ENCODE results near the gene ZBTB17.

The ZBTB17 gene

GRCh38 chr1:15992582-15993500, 16.9 kb upstream of the ZBTB17 start:
- no peaks in the 10 kb centered on the region for H3K27me3 ChIP-seq (ENCODE audit: insufficient read depth, insufficient read length)
- no peaks in the 10 kb centered on the region for H3K9me3 ChIP-seq (ENCODE audit: insufficient read depth, low read length)
- H3K36me3 ChIP-seq (ENCODE audit: insufficient read depth, insufficient read length, low read length), result no peaks in the 10 kb centered on the region
- H3K9ac ChIP-seq (ENCODE audit: insufficient read length, low read depth), result no peak overlapping the region
- H3K4me1 ChIP-seq (ENCODE audit: insufficient read depth, insufficient read length), result no peaks in the 10 kb centered on the region
- no peak overlapping the region for H3K4me3 ChIP-seq (ENCODE audit: insufficient read length, low read depth)
- DNase-seq (ENCODE audit: low read depth, low spot score), result no peak
- TF ChIP-seq SUZ12 (IDR thresholded peaks at IDR 0.05; ENCODE audit: extremely low read depth, insufficient read depth, insufficient read length) (no peak), ZNF274 (IDR thresholded peaks at IDR 0.05; ENCODE audit: low read depth, low read length) (no peak), YY1 (IDR thresholded peaks at IDR 0.05; ENCODE audit: insufficient read depth, insufficient read length) (no peak)

- no peak for DNase-seq (ENCODE audit: low read depth, low spot score)
- no peaks in the 10 kb centered on the region for H3K27me3 ChIP-seq (ENCODE audit: insufficient read depth, insufficient read length)
- no peaks in the 10 kb centered on the region for H3K36me3 ChIP-seq (ENCODE audit: insufficient read depth, insufficient read length, low read length)
- no peaks in the 10 kb centered on the region for H3K4me1 ChIP-seq (ENCODE audit: insufficient read depth, insufficient read length)
- no peak overlapping the region for H3K9ac ChIP-seq (ENCODE audit: insufficient read length, low read depth)
- H3K4me3 ChIP-seq (ENCODE audit: insufficient read length, low read depth), result no peak overlapping the region
- no peak for TF ChIP-seq SUZ12 (IDR thresholded peaks at IDR 0.05; ENCODE audit: extremely low read depth, insufficient read depth, insufficient read length)
- no peak for TF ChIP-seq YY1 (IDR thresholded peaks at IDR 0.05; ENCODE audit: insufficient read depth, insufficient read length)
- no peak for TF ChIP-seq ZNF274 (IDR thresholded peaks at IDR 0.05; ENCODE audit: low read depth, low read length)
- no peaks in the 10 kb centered on the region for H3K9me3 ChIP-seq (ENCODE audit: insufficient read depth, low read length)
Observed at GRCh38 chr1:15992187-15992553, 16.3 kb upstream of the ZBTB17 start.

- Histone ChIP-seq H3K4me1 (ENCODE audit: insufficient read depth, insufficient read length) (no peaks in the 10 kb centered on the region), H3K9me3 (ENCODE audit: insufficient read depth, low read length) (no peaks in the 10 kb centered on the region), H3K9ac (ENCODE audit: insufficient read length, low read depth) (no peak overlapping the region), H3K36me3 (ENCODE audit: insufficient read depth, insufficient read length, low read length) (no peaks in the 10 kb centered on the region), H3K4me3 (ENCODE audit: insufficient read length, low read depth) (no peak overlapping the region), H3K27me3 (ENCODE audit: insufficient read depth, insufficient read length) (no peaks in the 10 kb centered on the region)
- no peak for TF ChIP-seq SUZ12 (IDR thresholded peaks at IDR 0.05; ENCODE audit: extremely low read depth, insufficient read depth, insufficient read length)
- DNase-seq (ENCODE audit: low read depth, low spot score), result no peak
Observed at GRCh38 chr1:15991427-15992186, 15.7 kb upstream of the ZBTB17 start.

- no peak for TF ChIP-seq YY1 (IDR thresholded peaks at IDR 0.05; ENCODE audit: insufficient read depth, insufficient read length)
- TF ChIP-seq SUZ12 (IDR thresholded peaks at IDR 0.05; ENCODE audit: extremely low read depth, insufficient read depth, insufficient read length), result no peak
- no peak for TF ChIP-seq ZNF274 (IDR thresholded peaks at IDR 0.05; ENCODE audit: low read depth, low read length)
- no peak overlapping the region for H3K9ac ChIP-seq (ENCODE audit: insufficient read length, low read depth)
- H3K27me3 ChIP-seq (ENCODE audit: insufficient read depth, insufficient read length), result no peaks in the 10 kb centered on the region
- no peaks in the 10 kb centered on the region for H3K9me3 ChIP-seq (ENCODE audit: insufficient read depth, low read length)
- no peaks in the 10 kb centered on the region for H3K4me1 ChIP-seq (ENCODE audit: insufficient read depth, insufficient read length)
- H3K4me3 ChIP-seq (ENCODE audit: insufficient read length, low read depth), result no peak overlapping the region
- DNase-seq (ENCODE audit: low read depth, low spot score), result no peak
- no peaks in the 10 kb centered on the region for H3K36me3 ChIP-seq (ENCODE audit: insufficient read depth, insufficient read length, low read length)
Observed at GRCh38 chr1:15989776-15990175, 13.9 kb upstream of the ZBTB17 start.

GRCh38 chr1:15988856-15989736, 13.2 kb upstream of the ZBTB17 start:
- TF ChIP-seq SUZ12 (IDR thresholded peaks at IDR 0.05; ENCODE audit: extremely low read depth, insufficient read depth, insufficient read length) (no peak), YY1 (IDR thresholded peaks at IDR 0.05; ENCODE audit: insufficient read depth, insufficient read length) (no peak), ZNF274 (IDR thresholded peaks at IDR 0.05; ENCODE audit: low read depth, low read length) (no peak)
- no peak overlapping the region for H3K9ac ChIP-seq (ENCODE audit: insufficient read length, low read depth)

GRCh38 chr1:15985611-15986297, 9.9 kb upstream of the ZBTB17 start:
- no peak overlapping the region for H3K9ac ChIP-seq (ENCODE audit: insufficient read length, low read depth)
- H3K9me3 ChIP-seq (ENCODE audit: insufficient read depth, low read length), result peaks cover 12% of the 10 kb centered on the region; the same call in 1 of the 2 replicates
- H3K27me3 ChIP-seq (ENCODE audit: insufficient read depth, insufficient read length), result no peaks in the 10 kb centered on the region
- H3K36me3 ChIP-seq (ENCODE audit: insufficient read depth, insufficient read length, low read length), result no peaks in the 10 kb centered on the region
- TF ChIP-seq ZNF274 (IDR thresholded peaks at IDR 0.05; ENCODE audit: low read depth, low read length) (no peak), SUZ12 (IDR thresholded peaks at IDR 0.05; ENCODE audit: extremely low read depth, insufficient read depth, insufficient read length) (no peak), YY1 (IDR thresholded peaks at IDR 0.05; ENCODE audit: insufficient read depth, insufficient read length) (no peak)
- no peak overlapping the region for H3K4me3 ChIP-seq (ENCODE audit: insufficient read length, low read depth)
- DNase-seq (ENCODE audit: low read depth, low spot score), result no peak
- no peaks in the 10 kb centered on the region for H3K4me1 ChIP-seq (ENCODE audit: insufficient read depth, insufficient read length)

More at GRCh38 chr1:15988856-15989736, 13.2 kb upstream of the ZBTB17 start:
- Histone ChIP-seq H3K4me1 (ENCODE audit: insufficient read depth, insufficient read length) (no peaks in the 10 kb centered on the region), H3K36me3 (ENCODE audit: insufficient read depth, insufficient read length, low read length) (no peaks in the 10 kb centered on the region), H3K4me3 (ENCODE audit: insufficient read length, low read depth) (no peak overlapping the region), H3K27me3 (ENCODE audit: insufficient read depth, insufficient read length) (no peaks in the 10 kb centered on the region), H3K9me3 (ENCODE audit: insufficient read depth, low read length) (no peaks in the 10 kb centered on the region)
- DNase-seq (ENCODE audit: low read depth, low spot score), result no peak

All from NT2/D1 (cell line).